GM13977 (cell line): Measurements from ENCODE around the gene CACNA1G.

Experiments
- DNase-seq: peaks from one replicate; pipeline ENCODE4 v3.0.0; 2012; ENCODE audit warnings: low spot score
- in situ Hi-C: fragments of 300-500 bp; cut with MboI; formaldehyde crosslinking; loops from one replicate; pipeline ENCODE4 v1.12.0; 2022; ENCODE audit warnings: low sequenced_read_pairs, low pct_unique_long_range_greater_than_20kb, mixed read lengths, inconsistent platforms; ENCODE audit not compliant: unreplicated experiment
- TF ChIP-seq, protein P1 (sequence below): IDR thresholded peaks from 2 replicates; pipeline ENCODE4 v1.5.1; 2012; ENCODE audit warnings: mild to moderate bottlenecking, control low read depth; ENCODE audit not compliant: insufficient read depth; ENCODE audit errors: extremely low read depth, missing control alignments

The CACNA1G gene

DNA sequence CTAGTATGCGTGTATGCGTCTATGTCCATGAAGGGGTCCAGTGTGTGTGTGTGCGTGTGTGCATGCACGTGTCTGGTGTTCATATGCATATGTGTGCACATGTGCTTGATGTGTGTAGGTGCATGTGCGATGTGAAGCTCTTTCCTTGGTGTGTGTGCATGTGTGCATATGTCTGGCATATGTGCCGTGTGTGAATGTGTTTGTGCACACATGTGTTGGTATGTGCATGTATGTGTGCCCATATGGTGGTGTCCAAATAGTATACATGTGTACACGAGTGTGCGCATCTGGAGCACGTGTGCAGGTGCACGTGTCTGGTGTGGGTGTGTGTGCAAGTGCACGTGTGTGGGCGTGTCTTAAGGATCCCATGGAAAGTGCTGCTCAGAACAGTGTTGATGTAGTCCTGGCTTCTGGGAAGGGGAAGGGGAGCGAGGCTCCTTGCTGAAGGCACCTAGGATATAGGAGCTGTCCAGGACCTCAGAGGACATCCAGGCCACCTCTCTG, 17.0 kb downstream of the CACNA1G start:
- DNase-seq = no peak
- TF ChIP-seq, protein P1, sequence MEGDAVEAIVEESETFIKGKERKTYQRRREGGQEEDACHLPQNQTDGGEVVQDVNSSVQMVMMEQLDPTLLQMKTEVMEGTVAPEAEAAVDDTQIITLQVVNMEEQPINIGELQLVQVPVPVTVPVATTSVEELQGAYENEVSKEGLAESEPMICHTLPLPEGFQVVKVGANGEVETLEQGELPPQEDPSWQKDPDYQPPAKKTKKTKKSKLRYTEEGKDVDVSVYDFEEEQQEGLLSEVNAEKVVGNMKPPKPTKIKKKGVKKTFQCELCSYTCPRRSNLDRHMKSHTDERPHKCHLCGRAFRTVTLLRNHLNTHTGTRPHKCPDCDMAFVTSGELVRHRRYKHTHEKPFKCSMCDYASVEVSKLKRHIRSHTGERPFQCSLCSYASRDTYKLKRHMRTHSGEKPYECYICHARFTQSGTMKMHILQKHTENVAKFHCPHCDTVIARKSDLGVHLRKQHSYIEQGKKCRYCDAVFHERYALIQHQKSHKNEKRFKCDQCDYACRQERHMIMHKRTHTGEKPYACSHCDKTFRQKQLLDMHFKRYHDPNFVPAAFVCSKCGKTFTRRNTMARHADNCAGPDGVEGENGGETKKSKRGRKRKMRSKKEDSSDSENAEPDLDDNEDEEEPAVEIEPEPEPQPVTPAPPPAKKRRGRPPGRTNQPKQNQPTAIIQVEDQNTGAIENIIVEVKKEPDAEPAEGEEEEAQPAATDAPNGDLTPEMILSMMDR = no peak
- in situ Hi-C loops = no loop called here

DNA sequence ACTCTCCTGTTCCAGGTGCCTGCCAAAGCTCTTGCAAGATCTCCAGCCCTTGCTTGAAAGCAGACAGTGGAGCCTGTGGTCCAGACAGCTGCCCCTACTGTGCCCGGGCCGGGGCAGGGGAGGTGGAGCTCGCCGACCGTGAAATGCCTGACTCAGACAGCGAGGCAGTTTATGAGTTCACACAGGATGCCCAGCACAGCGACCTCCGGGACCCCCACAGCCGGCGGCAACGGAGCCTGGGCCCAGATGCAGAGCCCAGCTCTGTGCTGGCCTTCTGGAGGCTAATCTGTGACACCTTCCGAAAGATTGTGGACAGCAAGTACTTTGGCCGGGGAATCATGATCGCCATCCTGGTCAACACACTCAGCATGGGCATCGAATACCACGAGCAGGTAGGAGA, 17.7 kb downstream of the CACNA1G start:
- in situ Hi-C loops = no loop called here
- TF ChIP-seq, protein P1 = no peak
- DNase-seq = no peak

DNA sequence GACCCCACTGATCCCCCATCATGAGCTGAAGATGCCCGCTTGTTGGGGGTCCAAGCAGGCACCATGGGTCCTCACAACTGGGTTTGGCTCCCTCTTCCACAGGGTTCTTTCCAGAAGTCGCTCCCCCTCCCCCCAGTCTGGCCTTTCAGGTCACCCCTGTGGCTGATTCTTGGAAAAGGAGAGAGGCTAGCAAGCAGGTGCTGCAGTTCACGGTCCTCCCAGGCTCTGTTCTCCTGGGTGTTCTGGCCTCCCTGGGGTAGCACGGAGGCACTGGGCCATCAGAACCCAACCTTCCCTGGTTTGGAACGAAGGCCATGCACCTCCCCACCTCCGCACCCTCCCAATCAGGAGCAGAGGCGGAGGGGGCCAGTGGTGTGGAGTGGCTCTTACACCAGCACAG, 18.9 kb downstream of the CACNA1G start:
- in situ Hi-C loops = no loop called here
- no peak for DNase-seq

DNA sequence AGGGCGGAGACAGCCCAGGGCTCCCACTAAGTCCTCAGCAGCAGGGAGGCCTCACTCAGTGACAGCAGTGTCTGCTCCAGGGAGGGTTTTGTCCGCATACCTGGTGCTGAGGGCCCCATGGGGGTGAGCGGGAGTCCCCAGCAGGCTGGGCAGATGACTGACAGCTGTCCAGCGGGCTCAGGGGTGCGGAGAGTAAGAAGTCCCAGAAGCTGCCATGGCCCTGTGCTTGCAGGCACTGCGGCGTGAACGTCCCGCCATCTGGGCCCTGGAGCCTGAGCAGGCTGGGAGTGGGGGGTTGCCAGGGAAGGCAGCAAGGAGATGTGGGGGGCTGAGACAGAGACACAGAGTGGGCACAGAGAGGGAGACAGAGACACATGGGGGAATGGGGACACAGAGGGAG, 20.1 kb downstream of the CACNA1G start:
- TF ChIP-seq, protein P1 = no peak
- in situ Hi-C loops = no loop called here
- no peak for DNase-seq

More for the DNA sequence above, 18.9 kb downstream of the CACNA1G start:
- TF ChIP-seq, protein P1 = no peak

DNA sequence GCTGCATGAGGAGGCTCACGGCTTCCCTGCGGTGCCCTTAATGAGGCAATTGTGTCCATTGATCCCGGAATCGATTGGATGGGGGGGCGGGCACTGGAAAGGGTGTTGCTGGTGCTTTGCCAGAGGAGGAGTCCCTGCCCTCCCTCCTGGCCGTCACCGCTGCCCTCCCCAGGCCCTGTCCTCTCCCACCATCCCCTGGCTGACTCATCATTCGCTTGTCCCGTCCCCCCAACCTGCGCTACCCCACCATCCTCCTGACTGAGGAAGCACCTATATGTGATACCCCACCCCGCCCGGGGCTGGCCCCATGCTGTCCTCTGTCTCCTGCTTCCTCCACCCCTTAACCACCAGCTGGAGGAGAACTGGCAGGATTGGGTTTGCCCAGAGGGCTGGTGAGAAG, 20.8 kb downstream of the CACNA1G start:
- TF ChIP-seq, protein P1 = no peak
- in situ Hi-C loops = no loop called here
- DNase-seq = no peak

DNA sequence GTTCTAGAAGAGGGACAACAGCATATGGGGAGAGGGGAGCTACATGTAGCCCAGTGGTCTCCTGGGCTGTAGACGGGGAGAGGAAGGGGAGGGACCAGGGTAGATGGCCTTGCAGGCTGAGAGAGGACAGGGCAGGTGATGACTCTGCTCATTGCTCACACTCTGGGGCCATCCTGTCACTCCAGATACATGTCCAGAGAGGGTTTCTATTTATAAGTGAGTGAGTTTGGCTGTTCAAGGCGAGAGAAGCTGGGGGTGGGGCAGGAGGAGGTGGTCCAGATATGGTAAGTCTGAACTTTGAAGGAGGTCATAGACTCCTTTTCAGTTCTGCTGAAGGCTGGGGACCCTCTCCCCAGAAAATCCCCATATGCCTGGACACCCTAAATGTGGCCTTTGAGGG, 22.2 kb downstream of the CACNA1G start:
- TF ChIP-seq, protein P1 = no peak
- no peak for DNase-seq
- in situ Hi-C loops = no loop called here

DNA sequence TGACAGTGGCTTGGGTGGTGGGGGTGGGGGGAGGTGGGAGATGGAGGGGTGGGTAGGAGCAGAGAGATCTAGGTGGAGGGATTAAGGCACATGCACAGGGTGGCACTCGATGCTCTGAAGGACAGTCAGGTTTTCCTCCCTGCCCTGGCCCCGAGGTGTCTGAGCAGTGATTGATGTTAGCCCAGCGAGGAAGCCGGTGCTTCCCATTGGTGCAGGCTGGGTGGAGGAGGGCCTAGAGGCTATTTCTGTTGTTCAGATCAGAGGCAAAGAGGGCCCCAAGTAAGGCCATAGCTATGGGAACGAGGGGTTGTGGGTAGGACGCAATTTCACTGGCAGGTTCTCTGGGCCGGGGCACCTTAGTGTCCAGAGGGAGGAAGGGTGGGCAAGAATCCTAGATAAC, 23.1 kb downstream of the CACNA1G start:
- TF ChIP-seq, protein P1 = no peak
- in situ Hi-C loops = no loop called here
- DNase-seq = no peak
